OCI-LY7 (cell line): Measurements from ENCODE around the gene ASIC2.

Experiments used
- CTCF ChIP-seq: fragments of 200-600 bp; sonication (generic); conservative IDR thresholded peaks from 2 replicates; pipeline ENCODE4 v1.5.1; 2014; ENCODE audit warnings: mild to moderate bottlenecking, antibody characterized with exemption, low read length, moderate library complexity, mixed read lengths
- EZH2phosphoT487 ChIP-seq: fragments of 200-600 bp; sonication (generic); IDR thresholded peaks from 2 replicates; pipeline ENCODE4 v1.6.1; 2018; ENCODE audit warnings: low read depth, borderline replicate concordance, mild to moderate bottlenecking, mixed run types, antibody characterized with exemption, low read length, moderate library complexity, mixed read lengths

GRCh38 chr17:33292201-33292980 is 704 bp downstream of the ASIC2 start:
- TF ChIP-seq CTCF = no peak
- TF ChIP-seq EZH2phosphoT487 = no peak
